HG03097 (cell line): ENCODE results near the gene KCNT2.

Experiments used
- ATAC-seq: cut with Tn5 transposase; IDR thresholded peaks from one replicate; pipeline ENCODE4 v1.9.1; 2021; ENCODE audit not compliant: unreplicated experiment, low FRiP score

KCNT2 gene

DNA sequence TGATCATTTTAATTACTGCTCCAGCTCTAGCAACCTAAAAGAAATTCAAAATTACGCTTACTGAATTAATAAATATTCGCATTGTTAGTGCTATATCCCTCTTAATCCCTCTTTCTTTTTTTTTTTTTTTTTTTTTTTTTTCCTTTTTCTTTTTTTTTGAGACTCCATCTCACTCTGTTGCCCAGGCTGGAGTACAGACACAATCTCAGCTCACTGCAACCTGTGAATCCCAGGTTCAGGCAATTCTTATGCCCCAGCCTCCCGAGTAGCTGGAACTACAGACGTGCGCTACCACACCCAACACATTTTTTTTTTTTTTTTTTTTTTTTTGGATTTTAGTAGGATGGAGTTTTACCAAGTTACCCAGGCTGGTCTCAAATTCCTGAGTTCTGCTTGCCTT, 157.1 kb downstream of the KCNT2 start:
- no peak for ATAC-seq

DNA sequence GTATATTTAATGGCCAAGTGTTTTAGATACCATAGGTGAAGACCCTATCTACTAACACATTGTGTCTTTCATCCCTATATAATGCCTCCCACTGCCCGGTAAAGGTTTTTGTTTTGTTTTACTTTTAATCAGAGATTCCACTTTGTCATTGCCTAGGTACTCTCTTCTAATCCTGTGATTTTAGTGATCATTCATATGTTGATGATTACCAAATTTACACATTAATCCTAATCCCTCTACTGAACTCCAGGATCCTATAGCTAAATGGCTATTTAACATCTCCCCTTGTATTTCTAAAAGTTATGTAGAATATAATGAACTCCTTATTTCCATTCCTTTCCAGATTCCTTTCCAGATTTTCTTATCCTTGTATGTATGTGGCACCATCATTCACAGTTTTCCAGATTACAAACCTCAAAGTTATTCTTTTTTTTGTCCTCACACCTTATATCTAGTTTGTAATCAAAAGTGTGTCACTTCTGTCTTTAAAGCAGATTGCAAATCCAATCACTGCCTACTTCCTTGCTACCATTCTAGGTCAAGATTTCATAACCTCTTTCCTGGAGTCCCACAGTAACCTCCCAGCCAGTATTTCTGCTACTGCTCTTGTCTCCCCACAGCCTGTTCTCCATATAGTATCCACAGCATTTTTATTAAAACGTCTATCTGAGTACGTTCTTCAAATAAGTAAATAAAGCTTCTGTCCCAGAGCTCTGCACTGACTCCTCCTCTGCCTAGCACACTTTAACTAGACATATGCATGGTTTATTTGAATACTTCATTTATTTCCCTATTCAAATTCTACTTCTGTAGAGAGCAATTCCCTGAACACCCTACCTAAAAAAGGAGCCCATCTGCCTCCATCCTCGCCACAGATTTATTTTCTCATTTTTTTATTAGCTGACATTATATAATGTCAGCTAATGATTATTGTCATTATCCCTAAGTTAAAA, 157.8 kb downstream of the KCNT2 start:
- no peak for ATAC-seq

DNA sequence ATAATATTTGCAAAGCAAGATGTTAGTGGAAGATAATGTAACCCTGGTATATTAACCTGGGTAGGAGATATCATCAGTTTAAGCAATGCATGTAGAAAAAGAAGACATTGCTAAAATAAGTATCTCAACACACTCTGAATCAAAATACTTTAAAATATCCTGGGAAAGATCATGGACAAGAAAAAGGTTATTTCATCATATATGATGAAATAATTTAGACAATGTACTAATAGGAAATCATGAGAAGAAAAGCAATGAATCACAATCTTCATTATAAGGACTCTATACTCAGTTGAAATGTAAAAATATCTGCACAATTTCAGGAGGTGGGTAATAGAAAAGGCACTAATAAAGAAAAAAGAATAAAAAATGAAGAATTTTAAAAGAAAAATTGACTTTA, 158.8 kb downstream of the KCNT2 start:
- no peak for ATAC-seq

DNA sequence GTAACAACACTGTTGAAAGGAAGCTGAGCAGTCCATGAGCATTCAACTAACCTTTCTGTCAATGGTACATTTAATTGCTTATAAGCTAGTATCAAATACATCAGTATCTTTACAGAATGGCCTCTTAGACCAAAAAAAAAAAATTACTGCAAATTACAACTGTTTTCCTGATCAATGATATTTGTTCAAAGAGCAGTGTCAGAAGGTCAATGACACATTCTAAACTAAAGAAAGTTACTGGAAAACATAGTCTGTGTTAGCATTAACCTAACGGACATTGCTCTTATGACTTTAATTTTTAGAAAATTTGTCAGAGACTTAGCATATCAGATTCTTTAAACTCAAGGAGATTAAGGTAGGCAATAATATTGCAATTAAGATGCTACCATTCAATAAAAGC, 162.5 kb downstream of the KCNT2 start:
- ATAC-seq = no peak

DNA sequence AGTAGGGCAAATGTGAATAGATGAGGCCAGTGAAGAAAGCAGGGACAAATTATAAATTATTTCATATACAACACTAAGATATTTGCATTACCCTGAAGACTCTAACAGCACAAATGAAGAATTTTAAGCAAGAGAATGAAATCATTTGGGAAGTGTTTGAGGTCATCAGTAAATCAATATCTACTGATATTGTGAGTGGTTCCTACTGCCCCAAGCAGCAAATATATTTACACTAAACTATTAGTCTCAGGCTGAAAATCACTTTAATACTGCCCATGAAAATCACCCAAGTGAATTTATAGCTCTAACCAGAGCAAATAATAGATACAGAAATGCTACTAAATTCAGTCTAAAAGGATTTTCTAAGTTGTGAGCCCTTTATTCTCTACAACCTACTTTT, 163.6 kb downstream of the KCNT2 start:
- no peak for ATAC-seq

DNA sequence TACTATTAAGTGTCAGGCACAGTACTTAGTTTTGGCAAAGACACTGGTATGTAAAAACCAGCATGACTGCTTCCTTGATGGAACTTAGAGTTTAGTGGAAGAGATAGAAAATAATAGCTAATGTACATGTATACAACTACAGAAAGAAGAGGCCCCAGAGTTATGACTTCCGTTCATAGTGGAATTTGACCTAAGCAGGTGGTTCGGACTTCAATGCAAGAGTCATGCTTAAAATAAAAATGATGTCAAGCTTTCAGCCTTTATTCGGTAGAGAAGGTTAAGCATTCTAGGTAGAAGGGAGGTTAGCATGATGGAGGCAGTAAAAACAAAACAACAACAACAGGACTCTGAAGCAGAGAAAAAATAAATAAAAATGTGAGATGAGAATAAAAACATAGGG, 165.9 kb downstream of the KCNT2 start:
- ATAC-seq = no peak

DNA sequence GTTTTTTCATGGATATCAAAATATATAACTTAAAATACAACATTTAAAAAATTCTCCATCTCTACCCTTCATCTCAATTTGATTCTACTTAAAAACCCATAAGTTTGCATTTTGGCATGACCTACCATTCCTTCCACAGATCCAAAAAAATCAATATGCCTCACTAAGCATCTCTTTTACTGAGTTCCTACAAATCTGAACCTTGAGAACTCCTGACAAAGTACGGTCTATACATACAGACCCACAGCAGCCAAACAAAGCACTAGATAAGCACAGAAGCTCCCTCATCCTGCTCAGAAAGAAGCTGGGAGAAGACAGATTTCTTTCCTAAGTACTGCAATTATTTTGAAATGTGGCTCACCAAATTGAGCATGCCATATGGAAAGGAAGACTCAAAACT, 167.5 kb downstream of the KCNT2 start:
- ATAC-seq = no peak

DNA sequence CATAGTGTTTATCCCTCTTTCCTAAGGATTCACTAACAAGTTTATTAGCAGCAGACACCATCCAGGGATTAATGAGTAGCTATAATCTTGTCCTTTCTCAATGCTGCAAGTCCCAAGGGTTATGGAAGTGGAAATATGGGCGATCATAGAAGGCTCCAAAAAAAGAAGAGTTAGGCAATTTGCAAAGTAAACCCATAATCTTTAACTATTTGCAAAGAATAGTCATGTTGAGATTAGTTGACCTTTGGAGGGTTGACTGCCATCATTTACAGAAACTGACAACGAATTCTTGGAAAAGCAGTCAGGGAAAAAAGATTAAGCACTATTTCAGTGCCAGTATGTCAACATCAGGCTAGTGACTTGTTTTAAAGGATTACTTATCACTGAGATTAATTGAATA, 169.9 kb downstream of the KCNT2 start:
- no peak for ATAC-seq

DNA sequence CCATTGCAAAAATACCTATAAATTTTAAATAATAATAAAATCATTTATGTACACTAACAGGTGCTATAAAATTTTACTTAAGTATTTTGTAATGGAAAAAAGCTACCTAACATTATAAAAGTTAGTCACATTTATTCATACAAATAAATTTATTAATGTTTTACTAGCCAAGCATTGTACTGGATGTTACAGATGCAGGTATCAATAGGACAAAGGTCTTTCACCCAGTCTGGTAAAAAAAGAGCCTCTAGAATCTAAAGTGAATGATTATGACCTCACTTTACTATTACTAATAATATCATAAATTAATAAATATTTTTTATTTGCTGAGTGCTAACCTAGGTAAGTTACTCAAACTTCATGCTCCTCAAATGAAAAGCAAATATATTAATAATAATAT, 170.6 kb downstream of the KCNT2 start:
- ATAC-seq = no peak

DNA sequence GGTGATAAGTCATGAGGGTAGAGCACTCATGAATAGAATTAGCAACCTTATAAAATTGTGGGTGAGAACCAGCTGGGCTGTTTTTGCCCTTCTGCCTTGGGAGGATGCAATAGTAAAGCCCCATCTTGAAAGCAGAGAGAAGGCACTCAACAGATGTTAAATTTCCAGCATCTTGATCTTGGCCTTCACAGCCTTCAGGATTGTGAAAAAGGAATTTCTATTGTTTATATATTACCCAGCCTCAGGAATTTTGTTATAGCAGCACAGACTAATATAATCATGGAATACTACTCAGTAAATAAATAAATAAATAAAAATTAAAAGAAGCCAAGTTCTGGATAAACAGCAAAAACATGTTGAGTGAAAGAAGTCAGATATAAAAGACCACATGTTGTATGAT, 175.2 kb downstream of the KCNT2 start:
- ATAC-seq = no peak

DNA sequence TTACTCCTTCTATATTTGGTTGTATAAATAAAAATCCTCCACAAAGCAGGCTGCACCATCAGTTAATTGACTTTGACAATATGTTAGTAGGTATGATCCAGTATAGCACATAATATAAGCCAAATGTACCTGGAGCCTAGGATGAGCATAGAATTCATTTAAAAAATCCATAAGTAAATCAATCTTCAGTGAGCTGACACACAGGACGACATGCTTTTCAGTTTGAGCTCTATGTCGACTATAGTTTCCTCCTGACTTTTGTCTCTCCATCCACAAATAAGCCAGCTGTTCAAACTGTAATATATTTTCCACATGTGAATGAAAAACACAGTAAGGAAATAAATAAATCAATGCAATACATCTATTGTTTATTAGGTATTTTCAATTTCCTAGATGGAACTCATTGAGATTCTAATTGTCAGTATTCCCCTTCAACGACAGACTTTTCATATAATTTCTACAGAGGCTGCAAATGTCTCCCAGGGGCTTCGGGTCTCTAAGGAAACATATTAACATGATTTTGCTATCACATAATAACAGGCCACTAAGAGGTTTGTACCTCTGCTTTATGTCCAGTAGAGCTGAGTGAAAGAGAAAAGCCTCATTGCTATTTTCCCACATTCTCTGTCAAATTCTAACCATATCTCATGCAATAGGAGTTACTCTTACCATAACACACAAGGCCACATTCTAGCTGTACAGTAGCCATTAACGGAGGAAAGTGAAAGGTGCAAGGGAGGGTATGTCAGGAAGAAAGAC, 180.1 kb downstream of the KCNT2 start:
- ATAC-seq = no peak

DNA sequence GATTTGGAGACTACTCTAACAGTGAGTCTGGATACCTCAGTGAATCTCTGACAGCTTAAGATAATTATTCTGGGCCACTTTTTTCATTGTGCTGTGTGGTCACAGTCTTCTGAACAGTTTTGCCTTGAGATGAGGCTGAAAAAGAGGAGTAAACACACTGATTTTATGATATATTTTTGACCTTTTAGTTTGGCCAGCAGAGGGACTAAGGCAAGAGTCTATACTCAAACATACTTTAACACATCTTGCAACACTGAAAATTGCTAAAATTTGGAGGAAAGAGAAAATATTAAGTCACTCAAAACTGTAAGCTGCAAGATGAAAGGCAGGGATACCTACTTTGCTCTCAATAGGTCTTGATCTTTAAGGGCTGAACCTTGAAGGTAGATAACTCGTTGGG, 182.7 kb downstream of the KCNT2 start:
- ATAC-seq = no peak

DNA sequence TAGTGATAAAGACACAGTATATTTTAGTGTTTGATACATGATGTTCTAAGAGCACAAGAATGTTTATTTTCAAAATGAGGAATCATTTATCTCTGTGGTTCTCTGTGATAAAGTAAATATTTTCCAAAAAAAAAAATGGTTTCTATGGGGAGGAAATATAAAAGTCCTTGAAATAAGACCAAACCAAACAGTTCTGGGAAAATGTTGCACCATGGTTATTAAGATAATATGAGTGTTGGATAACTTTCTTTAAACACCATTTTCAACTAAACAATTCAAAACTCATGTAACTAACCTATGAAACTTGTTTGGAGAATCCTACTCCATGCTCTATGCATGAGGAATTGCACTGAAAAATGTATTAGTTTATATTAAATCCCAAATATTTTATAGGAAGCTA, 184.6 kb downstream of the KCNT2 start:
- no peak for ATAC-seq

DNA sequence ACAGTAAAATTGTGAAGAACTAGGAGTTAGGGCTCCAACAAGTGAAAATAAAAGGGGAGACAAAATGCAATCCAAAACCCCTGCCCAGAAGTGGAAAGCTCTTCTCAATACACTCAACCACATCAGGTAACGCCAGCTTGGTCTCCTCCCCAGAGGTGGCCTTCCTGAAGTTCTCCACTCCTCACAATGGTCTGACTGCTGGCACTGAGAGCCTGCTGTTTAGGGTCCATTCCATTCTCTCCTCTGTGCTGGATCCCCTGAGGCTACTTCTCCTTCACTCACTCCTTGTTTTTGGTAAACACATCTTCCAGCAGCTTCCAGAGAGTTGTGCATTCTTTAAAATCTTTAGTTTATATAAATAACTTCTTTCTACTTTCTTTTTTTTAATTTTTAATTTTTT, 189.5 kb downstream of the KCNT2 start:
- no peak for ATAC-seq

DNA sequence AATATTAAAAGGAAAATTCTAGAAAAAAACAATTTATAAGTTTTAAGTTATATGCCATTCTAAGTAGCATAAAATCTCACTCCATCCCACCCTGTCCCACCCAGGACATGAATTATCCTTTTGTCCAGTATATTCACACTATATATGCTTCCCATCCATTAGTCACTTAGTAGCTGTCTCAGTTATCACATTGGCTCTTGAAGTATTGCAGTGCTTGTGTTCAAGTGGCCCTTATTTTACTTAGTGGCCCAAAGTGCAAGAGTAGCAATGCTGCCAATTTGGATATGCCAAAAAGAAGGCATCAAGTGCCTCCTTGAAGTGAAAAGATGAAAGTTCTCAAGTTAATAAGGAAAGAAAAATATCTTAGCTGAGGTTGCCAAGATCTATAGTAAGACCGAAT, 192.3 kb downstream of the KCNT2 start:
- no peak for ATAC-seq

DNA sequence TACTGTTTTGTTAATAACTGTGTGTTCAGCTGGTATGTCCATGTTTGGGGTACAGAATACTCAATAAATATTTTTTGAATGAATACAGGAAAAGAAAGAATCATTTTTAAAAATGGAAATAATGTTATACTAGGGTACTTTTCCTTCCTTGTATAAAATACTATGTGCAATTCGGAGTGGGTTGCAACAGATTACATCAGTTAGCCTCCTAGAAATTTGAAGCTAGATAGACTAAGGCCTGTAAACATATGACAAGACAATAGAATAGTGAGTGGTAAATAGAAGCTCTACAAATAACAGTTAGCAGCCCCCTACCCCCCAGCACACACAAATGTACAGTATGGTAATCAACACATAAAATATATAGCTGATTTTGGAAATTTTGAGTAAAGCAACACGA, 195.9 kb downstream of the KCNT2 start:
- ATAC-seq = no peak

DNA sequence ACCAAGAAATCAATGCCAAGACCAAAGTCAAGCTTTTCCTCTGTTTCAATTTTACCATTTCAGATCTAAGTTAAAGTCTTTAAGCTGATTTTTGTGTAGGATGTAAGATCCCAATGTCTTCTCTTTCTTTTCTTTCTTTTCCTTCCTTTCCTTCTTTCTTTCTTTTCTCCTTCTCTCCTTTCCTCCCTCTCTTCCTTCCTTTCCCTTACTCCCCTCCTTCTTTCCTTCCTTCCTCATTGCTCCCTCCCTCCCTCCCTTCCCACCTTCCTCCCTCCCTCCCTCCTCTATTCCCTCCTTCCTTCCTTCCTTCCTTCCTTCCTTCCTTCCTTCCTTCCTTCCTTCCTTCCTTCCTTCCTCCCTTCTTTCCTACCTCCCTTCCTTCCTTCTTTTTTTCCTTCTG, 197.5 kb downstream of the KCNT2 start:
- ATAC-seq = no peak

DNA sequence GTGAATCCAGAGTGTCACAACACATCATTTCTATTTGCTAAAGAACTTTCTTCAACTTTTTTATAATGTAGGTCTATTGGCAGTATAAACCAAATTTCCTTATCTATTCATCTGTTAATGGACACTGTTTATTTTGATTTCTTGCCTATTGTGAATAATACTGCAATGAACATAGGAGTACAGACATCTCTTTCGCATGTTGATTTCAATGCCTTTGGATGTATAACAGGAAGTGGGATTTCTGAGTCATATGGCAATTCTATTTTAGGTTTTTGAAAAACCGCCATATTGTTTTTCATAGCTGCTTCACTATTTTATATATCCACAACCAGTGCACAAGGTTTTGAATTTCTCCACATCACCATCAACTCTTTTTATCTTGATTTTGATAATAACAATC, 198.7 kb downstream of the KCNT2 start:
- ATAC-seq = no peak

DNA sequence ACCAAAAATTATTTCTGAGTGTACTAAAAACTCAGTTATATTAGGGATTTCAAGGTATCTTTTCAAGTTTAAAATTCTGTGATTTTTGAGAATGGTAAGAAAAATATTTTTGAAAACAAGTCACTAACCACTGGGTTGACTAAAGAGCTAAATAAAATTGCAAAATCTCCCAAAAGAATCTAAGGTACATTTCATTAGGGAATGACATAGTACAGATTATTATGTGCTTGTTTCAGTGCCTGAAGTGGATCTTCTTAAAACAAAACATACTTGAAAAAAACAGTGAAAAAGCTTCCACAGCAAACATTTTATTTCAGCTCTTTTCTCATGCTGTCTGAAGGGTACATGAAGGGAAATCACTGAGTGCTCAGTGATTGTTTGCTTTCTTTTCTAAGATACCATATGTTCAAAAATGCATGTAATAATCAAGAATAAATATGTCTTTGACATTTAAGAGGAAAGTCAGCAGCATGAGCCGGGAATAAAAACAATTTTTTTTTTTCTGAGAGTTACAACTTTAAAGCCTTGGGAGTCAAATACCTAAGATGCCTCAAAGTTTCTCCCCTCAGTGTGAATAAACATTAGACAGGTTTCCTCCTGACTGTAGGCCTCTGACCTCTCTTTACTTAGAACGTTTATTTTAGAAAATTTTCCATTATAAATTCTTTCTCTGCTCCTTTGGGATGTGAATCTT, 200.7 kb downstream of the KCNT2 start:
- ATAC-seq = no peak

DNA sequence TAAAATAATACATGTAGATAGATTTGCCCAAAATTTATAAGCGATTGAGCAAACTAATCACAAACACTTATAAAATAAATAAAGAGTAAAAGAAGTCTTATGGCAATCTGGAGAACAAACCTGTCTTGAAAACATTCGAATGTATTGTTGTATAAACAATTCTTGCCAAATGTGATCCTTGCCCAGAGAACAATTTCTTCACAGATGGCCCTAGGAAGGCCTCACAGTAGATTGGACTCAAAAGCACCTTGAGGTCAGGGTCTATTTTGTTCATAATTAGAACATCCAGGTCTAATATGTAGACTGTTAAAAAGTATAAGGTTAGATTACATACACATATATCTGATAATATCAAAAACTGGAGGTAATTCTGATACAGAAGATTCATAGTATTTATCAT, 202.4 kb downstream of the KCNT2 start:
- ATAC-seq = no peak
